ENCODE data around the gene COL15A1.

- no peak for TF ChIP-seq CTCF (IDR thresholded peaks at IDR 0.05; ENCODE audit: low read depth, low read length)
- no peak for TF ChIP-seq MAX (IDR thresholded peaks at IDR 0.05; ENCODE audit: low read depth, low read length)
- TF ChIP-seq POLR2A (IDR thresholded peaks at IDR 0.05; ENCODE audit: extremely low read depth, insufficient read length) = no peak
- TF ChIP-seq MYC (IDR thresholded peaks at IDR 0.05; ENCODE audit: low read depth, low read length) = no peak
Observed at GRCh38 chr9:98922721-98923435, 20.8 kb upstream of the COL15A1 start.
